Activated B cell treated with CpG ODN at 0.5 μM for 24 hours (primary cell): ENCODE results near the gene SCARF2. TPM values are rescaled to one million over a fixed set of nuclear protein-coding genes. Genes with fewer than 3 reads are reported as not detected.
"Not testable (repeated sequence)": the region's sequence is repeated elsewhere in the genome, so short reads cannot be mapped to it uniquely, and the experiment has no call there.

Experiments
- ATAC-seq: fragments of 200-7000 bp; cut with Tn5 transposase; one replicate; pipeline ENCODE4 v1.10.0; 2021; ENCODE audit warnings: low read depth, mild to moderate bottlenecking, moderate library complexity
- CTCF ChIA-PET: fragments of 350-600 bp; sonication (Branson Sonifier 250); formaldehyde crosslinking; loops from one replicate; lab custom pipeline; 2021; ENCODE audit warnings: antibody characterized with exemption; lab: Charles Lee
- POLR2A ChIA-PET: fragments of 350-600 bp; sonication (Branson Sonifier 250); formaldehyde crosslinking; loops from one replicate; lab custom pipeline; 2021; ENCODE audit warnings: antibody characterized with exemption; lab: Charles Lee
- DNase-seq: peaks from one replicate; pipeline ENCODE4 v3.0.0; 2022
- H3K27ac Mint-ChIP-seq: one replicate; pipeline ENCODE4 v1.8.0; 2020; ENCODE audit warnings: mixed read lengths
- H3K27me3 Mint-ChIP-seq: one replicate; pipeline ENCODE4 v1.8.0; 2021; ENCODE audit warnings: mixed read lengths
- H3K36me3 Mint-ChIP-seq: one replicate; pipeline ENCODE4 v1.8.0; 2021; ENCODE audit warnings: low read depth, mixed read lengths
- H3K4me1 Mint-ChIP-seq: one replicate; pipeline ENCODE4 v1.8.0; 2021; ENCODE audit warnings: mixed read lengths
- H3K4me3 Mint-ChIP-seq: one replicate; pipeline ENCODE4 v1.8.0; 2020; ENCODE audit warnings: mild to moderate bottlenecking, mixed read lengths
- H3K9me3 Mint-ChIP-seq: one replicate; pipeline ENCODE4 v1.8.0; 2020; ENCODE audit warnings: mixed read lengths
- intact Hi-C: fragments of 100-400 bp; cut with micrococcal nuclease; formaldehyde crosslinking; loops from one replicate; pipeline ENCODE4 v1.15.1; 2024
- total RNA-seq: library from RNA; stranded (reverse); gene quantifications from 2 replicates; pipeline ENCODE4 v1.2.3, GENCODE V29; 2022
- TF ChIP-seq, protein P1 (sequence below): fragments of 200-600 bp; IDR thresholded peaks from one replicate; pipeline ENCODE4 v1.8.0; 2022; ENCODE audit warnings: antibody characterized with exemption, mild to moderate bottlenecking

SCARF2 gene
- total RNA-seq, 1 donor from 2014 or later, result 0.18 TPM

DNA sequence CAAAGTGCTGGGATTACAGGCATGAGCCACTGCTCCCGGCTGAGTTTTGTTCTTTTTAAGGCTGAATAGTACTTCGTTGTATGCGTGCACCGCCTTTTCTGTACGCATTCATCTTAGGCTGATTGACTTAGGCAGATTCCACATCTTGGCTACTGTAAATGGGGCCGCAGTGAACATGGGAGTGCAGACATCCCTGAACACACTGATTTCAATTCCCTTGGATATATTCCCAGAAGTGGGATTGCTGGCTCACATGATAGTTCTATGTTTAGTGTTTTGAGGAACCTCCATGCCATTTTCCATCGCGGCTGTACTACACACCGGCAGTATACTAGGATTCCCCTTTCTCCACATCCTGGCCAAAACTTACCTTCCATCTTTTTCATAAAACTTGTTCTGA lies 54.1 kb downstream of the SCARF2 start:
- Mint-ChIP-seq H3K4me1 (no peaks in the 10 kb centered on the region), H3K27ac (no peak overlapping the region), H3K36me3 (no peaks in the 10 kb centered on the region), H3K4me3 (no peak overlapping the region), H3K27me3 (peaks cover 8% of the 10 kb centered on the region), H3K9me3 (no peaks in the 10 kb centered on the region)
- CTCF ChIA-PET, result no interaction called here
- ATAC-seq (no peak), DNase-seq (no peak)
- POLR2A ChIA-PET, result no interaction called here
- intact Hi-C loops, result no loop called here
- TF ChIP-seq, protein P1, sequence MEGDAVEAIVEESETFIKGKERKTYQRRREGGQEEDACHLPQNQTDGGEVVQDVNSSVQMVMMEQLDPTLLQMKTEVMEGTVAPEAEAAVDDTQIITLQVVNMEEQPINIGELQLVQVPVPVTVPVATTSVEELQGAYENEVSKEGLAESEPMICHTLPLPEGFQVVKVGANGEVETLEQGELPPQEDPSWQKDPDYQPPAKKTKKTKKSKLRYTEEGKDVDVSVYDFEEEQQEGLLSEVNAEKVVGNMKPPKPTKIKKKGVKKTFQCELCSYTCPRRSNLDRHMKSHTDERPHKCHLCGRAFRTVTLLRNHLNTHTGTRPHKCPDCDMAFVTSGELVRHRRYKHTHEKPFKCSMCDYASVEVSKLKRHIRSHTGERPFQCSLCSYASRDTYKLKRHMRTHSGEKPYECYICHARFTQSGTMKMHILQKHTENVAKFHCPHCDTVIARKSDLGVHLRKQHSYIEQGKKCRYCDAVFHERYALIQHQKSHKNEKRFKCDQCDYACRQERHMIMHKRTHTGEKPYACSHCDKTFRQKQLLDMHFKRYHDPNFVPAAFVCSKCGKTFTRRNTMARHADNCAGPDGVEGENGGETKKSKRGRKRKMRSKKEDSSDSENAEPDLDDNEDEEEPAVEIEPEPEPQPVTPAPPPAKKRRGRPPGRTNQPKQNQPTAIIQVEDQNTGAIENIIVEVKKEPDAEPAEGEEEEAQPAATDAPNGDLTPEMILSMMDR, result no peak

DNA sequence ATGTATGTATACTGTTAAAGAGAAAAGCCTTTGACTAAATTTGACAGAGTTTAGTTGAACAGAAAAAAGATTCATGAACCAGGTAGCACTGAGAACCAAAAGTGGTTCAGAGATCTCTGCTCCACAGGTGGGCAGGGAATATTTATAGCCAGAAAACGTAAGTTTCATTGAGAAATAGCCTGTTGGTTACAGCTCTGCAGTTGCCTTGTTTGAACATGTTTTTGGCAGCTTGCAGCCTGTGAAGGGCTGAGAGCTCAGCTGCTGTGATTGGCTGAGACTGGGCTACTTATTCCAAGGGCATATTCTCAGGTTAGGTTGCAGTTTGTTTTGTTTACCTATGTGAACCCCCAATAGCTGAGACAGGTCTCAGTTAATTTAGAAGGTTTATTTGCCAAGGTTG lies 57.1 kb downstream of the SCARF2 start:
- Mint-ChIP-seq H3K36me3 (no peaks in the 10 kb centered on the region), H3K9me3 (no peaks in the 10 kb centered on the region), H3K27ac (no peak overlapping the region), H3K27me3 (peaks cover 6% of the 10 kb centered on the region), H3K4me1 (no peaks in the 10 kb centered on the region), H3K4me3 (no peak overlapping the region)
- ChIA-PET POLR2A (no interaction called here), CTCF (no interaction called here)
- TF ChIP-seq, protein P1, result no peak
- intact Hi-C loops, result no loop called here
- ATAC-seq, result no peak
- no peak for DNase-seq

- H3K27me3 Mint-ChIP-seq, ATAC-seq, H3K27ac Mint-ChIP-seq, H3K4me1 Mint-ChIP-seq, CTCF ChIA-PET, DNase-seq, H3K36me3 Mint-ChIP-seq, H3K9me3 Mint-ChIP-seq, H3K4me3 Mint-ChIP-seq, intact Hi-C loops: not testable (repeated sequence)
- POLR2A ChIA-PET, result interaction anchor here (0.6 kb wide), 1 partner anchor 138 kb away, joined by 4 read pairs; no protein-coding TSS in a partner anchor
Measured at GRCh38 chr22:20378684-20379083, 58.9 kb downstream of the SCARF2 start.

DNA sequence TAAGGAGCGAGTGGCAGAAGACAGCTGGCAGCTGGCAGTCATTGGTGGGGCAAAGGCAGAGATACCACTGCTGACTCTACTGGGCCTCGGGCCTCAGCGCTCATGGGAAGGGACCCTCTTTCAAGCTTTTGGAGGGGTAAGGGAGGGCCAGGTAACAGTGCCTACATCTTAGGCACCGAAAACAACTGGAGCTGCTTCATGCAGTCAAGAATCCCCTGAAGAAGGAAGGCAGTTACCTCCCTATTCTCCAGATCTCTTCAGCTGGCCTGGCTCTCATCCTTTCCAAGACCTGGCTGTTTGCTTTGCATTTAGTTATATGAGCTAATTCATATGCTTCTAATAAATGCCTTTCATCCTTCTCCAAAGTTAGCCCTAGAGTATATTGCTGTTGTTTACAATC lies 59.5 kb downstream of the SCARF2 start:
- CTCF ChIA-PET, result no interaction called here
- TF ChIP-seq, protein P1, result no peak
- ATAC-seq (no peak), DNase-seq (no peak)
- Mint-ChIP-seq H3K9me3 (no peaks in the 10 kb centered on the region), H3K27ac (no peak overlapping the region), H3K4me3 (no peak overlapping the region), H3K4me1 (no peaks in the 10 kb centered on the region), H3K36me3 (no peaks in the 10 kb centered on the region), H3K27me3 (peaks cover 4% of the 10 kb centered on the region)
- intact Hi-C loops, result no loop called here
- POLR2A ChIA-PET, result no interaction called here

GRCh38 chr22:20376983-20377382 lies 60.6 kb downstream of the SCARF2 start:
- DNase-seq, H3K27ac Mint-ChIP-seq, H3K9me3 Mint-ChIP-seq, ATAC-seq, CTCF ChIA-PET, H3K27me3 Mint-ChIP-seq, H3K36me3 Mint-ChIP-seq, H3K4me1 Mint-ChIP-seq, intact Hi-C loops, POLR2A ChIA-PET, H3K4me3 Mint-ChIP-seq: not testable (repeated sequence)

- H3K4me1 Mint-ChIP-seq, DNase-seq, ATAC-seq, CTCF ChIA-PET, H3K27ac Mint-ChIP-seq, H3K9me3 Mint-ChIP-seq, H3K36me3 Mint-ChIP-seq, POLR2A ChIA-PET, H3K27me3 Mint-ChIP-seq, intact Hi-C loops, H3K4me3 Mint-ChIP-seq: not testable (repeated sequence)
Measured at GRCh38 chr22:20376281-20376680, 61.3 kb downstream of the SCARF2 start.

Other genes with a start within 250 kb of the SCARF2 start
- gene RTN4R, start 169.5 kb downstream of the SCARF2 start, total RNA-seq, result 0.12 TPM in 1 of 2 replicates, not detected in the other
- 12.4 and 16.2 TPM in 2 replicates for gene DGCR6L, start 117.8 kb downstream of the SCARF2 start, total RNA-seq
- gene ZNF74, start 43.7 kb downstream of the SCARF2 start, total RNA-seq, result 4.3 and 4.9 TPM in 2 replicates
- gene KLHL22, start 58.0 kb upstream of the SCARF2 start, total RNA-seq, result 22.4 and 26.1 TPM in 2 replicates
- 112 and 127 TPM in 2 replicates for gene MED15, start 69.8 kb upstream of the SCARF2 start, total RNA-seq